ENCODE measurements around the gene ENC1. TPM values are rescaled to one million over a fixed set of nuclear protein-coding genes. Genes with fewer than 3 reads are reported as not detected.

ENC1 gene
- total and polyA plus RNA-seq, 2 experiments from 2014 or later = 0.56 to 6.5 TPM

GRCh38 chr5:74612045-74612444 is 28.5 kb downstream of the ENC1 start:
- no peak for DNase-seq (ENCODE audit: low read depth in 1 of 2, low spot score in 1 of 2)
- Histone ChIP-seq H3K27me3 (no peaks in the 10 kb centered on the region), H3K9me3 (ENCODE audit: low read depth) (no peaks in the 10 kb centered on the region), H3K27ac (no peak overlapping the region), H3K4me3 (no peak overlapping the region), H3K36me3 (no peaks in the 10 kb centered on the region), H3K4me1 (ENCODE audit: low read depth) (peaks cover 11% of the 10 kb centered on the region)
- TF ChIP-seq, protein P1, sequence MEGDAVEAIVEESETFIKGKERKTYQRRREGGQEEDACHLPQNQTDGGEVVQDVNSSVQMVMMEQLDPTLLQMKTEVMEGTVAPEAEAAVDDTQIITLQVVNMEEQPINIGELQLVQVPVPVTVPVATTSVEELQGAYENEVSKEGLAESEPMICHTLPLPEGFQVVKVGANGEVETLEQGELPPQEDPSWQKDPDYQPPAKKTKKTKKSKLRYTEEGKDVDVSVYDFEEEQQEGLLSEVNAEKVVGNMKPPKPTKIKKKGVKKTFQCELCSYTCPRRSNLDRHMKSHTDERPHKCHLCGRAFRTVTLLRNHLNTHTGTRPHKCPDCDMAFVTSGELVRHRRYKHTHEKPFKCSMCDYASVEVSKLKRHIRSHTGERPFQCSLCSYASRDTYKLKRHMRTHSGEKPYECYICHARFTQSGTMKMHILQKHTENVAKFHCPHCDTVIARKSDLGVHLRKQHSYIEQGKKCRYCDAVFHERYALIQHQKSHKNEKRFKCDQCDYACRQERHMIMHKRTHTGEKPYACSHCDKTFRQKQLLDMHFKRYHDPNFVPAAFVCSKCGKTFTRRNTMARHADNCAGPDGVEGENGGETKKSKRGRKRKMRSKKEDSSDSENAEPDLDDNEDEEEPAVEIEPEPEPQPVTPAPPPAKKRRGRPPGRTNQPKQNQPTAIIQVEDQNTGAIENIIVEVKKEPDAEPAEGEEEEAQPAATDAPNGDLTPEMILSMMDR (IDR thresholded peaks at IDR 0.05; ENCODE audit: low read depth, low read length) = no peak

DNA sequence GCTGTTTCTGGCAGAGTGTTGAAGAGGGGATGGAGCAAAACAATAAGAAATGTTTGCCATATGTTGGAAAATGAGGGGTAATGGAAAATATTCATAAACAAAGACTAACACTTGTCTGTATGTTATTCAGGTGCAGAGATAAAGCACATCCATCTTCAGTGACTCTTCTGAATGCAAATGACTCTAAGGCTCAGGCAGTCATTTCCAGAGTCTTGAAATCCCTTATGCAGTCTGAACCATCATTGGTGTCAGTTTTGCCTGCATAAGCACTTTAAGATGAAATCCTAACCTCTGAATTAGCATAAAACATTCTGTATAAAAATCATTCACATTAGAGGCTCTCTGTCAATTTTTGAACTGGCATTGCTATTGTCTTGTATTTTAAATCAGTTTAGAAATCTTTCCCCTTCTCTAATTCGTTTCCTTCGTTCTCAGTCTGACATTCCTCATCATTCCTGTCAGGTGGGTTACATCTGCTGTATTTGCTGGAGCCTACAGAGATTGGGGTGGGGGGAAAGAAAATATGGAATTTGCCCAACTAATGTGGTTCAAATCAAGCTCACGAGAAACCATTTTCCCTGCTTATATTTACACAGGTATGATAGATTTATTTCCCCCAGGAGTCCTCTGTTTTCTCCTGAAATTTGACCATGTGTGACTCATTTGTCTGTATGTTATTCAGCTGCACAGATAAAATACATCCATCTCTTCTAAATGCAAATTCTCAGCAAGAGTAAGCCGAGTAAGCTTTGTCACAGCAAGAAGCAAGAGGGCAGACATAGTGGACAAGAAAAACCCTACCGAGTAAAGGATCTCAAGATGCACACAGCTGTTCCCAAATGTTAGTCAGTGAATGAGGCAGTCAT is 31.6 kb downstream of the ENC1 start:
- no peak for DNase-seq (ENCODE audit: low read depth in 1 of 2, low spot score in 1 of 2)
- Histone ChIP-seq H3K9me3 (ENCODE audit: low read depth) (no peaks in the 10 kb centered on the region), H3K27ac (no peak overlapping the region), H3K4me1 (ENCODE audit: low read depth) (peaks cover 11% of the 10 kb centered on the region), H3K36me3 (no peaks in the 10 kb centered on the region), H3K27me3 (no peaks in the 10 kb centered on the region), H3K4me3 (no peak overlapping the region)
- TF ChIP-seq, protein P1 (IDR thresholded peaks at IDR 0.05; ENCODE audit: low read depth, low read length) = no peak

GRCh38 chr5:74605759-74606158 is 34.8 kb downstream of the ENC1 start:
- TF ChIP-seq, protein P1 (IDR thresholded peaks at IDR 0.05; ENCODE audit: low read depth, low read length) = no peak
- Histone ChIP-seq H3K4me3 (no peak overlapping the region), H3K4me1 (ENCODE audit: low read depth) (peaks cover 2% of the 10 kb centered on the region), H3K36me3 (no peaks in the 10 kb centered on the region), H3K9me3 (ENCODE audit: low read depth) (no peaks in the 10 kb centered on the region), H3K27ac (no peak overlapping the region), H3K27me3 (no peaks in the 10 kb centered on the region)
- no peak for DNase-seq (ENCODE audit: low read depth in 1 of 2, low spot score in 1 of 2)

GRCh38 chr5:74603376-74603775 is 37.2 kb downstream of the ENC1 start:
- TF ChIP-seq, protein P1 (IDR thresholded peaks at IDR 0.05; ENCODE audit: low read depth, low read length) = no peak
- Histone ChIP-seq H3K4me3 (no peak overlapping the region), H3K36me3 (no peaks in the 10 kb centered on the region), H3K4me1 (ENCODE audit: low read depth) (no peaks in the 10 kb centered on the region), H3K9me3 (ENCODE audit: low read depth) (no peaks in the 10 kb centered on the region), H3K27me3 (no peaks in the 10 kb centered on the region), H3K27ac (no peak overlapping the region)
- DNase-seq (ENCODE audit: low read depth in 1 of 2, low spot score in 1 of 2) = no peak

GRCh38 chr5:74599148-74599547 is 41.4 kb downstream of the ENC1 start:
- Histone ChIP-seq H3K27me3 (no peaks in the 10 kb centered on the region), H3K36me3 (no peaks in the 10 kb centered on the region), H3K9me3 (ENCODE audit: low read depth) (no peaks in the 10 kb centered on the region), H3K4me1 (ENCODE audit: low read depth) (peaks cover 14% of the 10 kb centered on the region), H3K27ac (no peak overlapping the region), H3K4me3 (no peak overlapping the region)
- TF ChIP-seq, protein P1 (IDR thresholded peaks at IDR 0.05; ENCODE audit: low read depth, low read length) = no peak
- DNase-seq (ENCODE audit: low read depth in 1 of 2, low spot score in 1 of 2) = no peak

All from cardiac muscle cell (in vitro differentiated cells and primary cell).